ENCODE results near the gene DYDC2. TPM values are rescaled to one million over a fixed set of nuclear protein-coding genes. Genes with fewer than 3 reads are reported as not detected.

Gene DYDC2
- total RNA-seq, 2 experiments from 2014 or later, result not detected

- H3K27ac Mint-ChIP-seq, result no peak overlapping the region
- intact Hi-C loops (cut with DNase I, micrococcal nuclease), result no loop called here
- H3K4me3 ChIP-seq (ENCODE audit: low read length), result no peak overlapping the region
- DNase-seq (no peak), ATAC-seq (ENCODE audit: poor library complexity) (no peak)
- ChIA-PET CTCF (no interaction called here), POLR2A (no interaction called here)
- TF ChIP-seq, protein P1, sequence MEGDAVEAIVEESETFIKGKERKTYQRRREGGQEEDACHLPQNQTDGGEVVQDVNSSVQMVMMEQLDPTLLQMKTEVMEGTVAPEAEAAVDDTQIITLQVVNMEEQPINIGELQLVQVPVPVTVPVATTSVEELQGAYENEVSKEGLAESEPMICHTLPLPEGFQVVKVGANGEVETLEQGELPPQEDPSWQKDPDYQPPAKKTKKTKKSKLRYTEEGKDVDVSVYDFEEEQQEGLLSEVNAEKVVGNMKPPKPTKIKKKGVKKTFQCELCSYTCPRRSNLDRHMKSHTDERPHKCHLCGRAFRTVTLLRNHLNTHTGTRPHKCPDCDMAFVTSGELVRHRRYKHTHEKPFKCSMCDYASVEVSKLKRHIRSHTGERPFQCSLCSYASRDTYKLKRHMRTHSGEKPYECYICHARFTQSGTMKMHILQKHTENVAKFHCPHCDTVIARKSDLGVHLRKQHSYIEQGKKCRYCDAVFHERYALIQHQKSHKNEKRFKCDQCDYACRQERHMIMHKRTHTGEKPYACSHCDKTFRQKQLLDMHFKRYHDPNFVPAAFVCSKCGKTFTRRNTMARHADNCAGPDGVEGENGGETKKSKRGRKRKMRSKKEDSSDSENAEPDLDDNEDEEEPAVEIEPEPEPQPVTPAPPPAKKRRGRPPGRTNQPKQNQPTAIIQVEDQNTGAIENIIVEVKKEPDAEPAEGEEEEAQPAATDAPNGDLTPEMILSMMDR (IDR thresholded peaks at IDR 0.05), result no peak
- H3K9me3 Mint-ChIP-seq, result no peaks in the 10 kb centered on the region
- no peak overlapping the region for H3K27ac ChIP-seq (ENCODE audit: low read depth in 1 of 2, low read length in 2 of 2)
- no peaks in the 10 kb centered on the region for H3K4me1 Mint-ChIP-seq (ENCODE audit: low read depth)
- H3K27me3 ChIP-seq (ENCODE audit: control insufficient read depth in 1 of 2, insufficient read depth in 2 of 2, low read length in 2 of 2), result peaks cover 0 to 2% of the 10 kb centered on the region in 2 experiments
- H3K27me3 Mint-ChIP-seq, result no peaks in the 10 kb centered on the region
- no peaks in the 10 kb centered on the region for H3K36me3 ChIP-seq (ENCODE audit: insufficient read depth, low read length)
- H3K4me1 ChIP-seq (ENCODE audit: insufficient read depth, low read length), result no peaks in the 10 kb centered on the region
- H3K36me3 Mint-ChIP-seq (ENCODE audit: low read depth), result no peaks in the 10 kb centered on the region
- H3K4me3 Mint-ChIP-seq, result no peak overlapping the region
- peaks cover 0 to 8% of the 10 kb centered on the region in 2 experiments for H3K9me3 ChIP-seq (ENCODE audit: control insufficient read depth in 1 of 2, insufficient read depth in 1 of 2, low read length in 2 of 2)
Observed at GRCh38 chr10:80318742-80319141, 37.8 kb upstream of the DYDC2 start.

DNA sequence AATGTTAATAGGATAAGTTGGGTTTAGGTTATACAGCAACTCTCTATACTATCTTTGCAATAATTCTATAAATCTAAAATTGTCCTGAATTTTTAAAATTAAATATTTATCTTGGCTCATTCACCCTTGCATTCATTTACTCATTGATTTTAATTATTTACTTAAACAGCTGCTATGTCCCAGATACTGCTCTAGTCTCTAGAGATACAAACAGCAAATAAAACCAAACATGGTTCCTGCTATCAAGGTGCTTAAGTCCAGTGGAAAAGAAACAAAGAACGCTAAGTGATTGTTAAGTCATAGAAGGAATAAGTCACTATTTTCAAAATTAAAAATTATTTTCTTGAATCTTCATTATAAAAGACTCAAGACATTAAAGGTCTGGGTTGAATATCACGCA lies 37.3 kb upstream of the DYDC2 start:
- intact Hi-C loops (cut with DNase I, micrococcal nuclease), result no loop called here
- no peaks in the 10 kb centered on the region for H3K27me3 Mint-ChIP-seq
- Histone ChIP-seq H3K9me3 (ENCODE audit: control insufficient read depth in 1 of 2, insufficient read depth in 1 of 2, low read length in 2 of 2) (peaks cover 0 to 8% of the 10 kb centered on the region in 2 experiments), H3K27me3 (ENCODE audit: control insufficient read depth in 1 of 2, insufficient read depth in 2 of 2, low read length in 2 of 2) (peaks cover 0 to 2% of the 10 kb centered on the region in 2 experiments), H3K27ac (ENCODE audit: low read depth in 1 of 2, low read length in 2 of 2) (no peak overlapping the region), H3K4me1 (ENCODE audit: insufficient read depth, low read length) (no peaks in the 10 kb centered on the region), H3K36me3 (ENCODE audit: insufficient read depth, low read length) (no peaks in the 10 kb centered on the region), H3K4me3 (ENCODE audit: low read length) (no peak overlapping the region)
- POLR2A ChIA-PET, result no interaction called here
- no peak overlapping the region for H3K4me3 Mint-ChIP-seq
- ATAC-seq (ENCODE audit: poor library complexity), result no peak
- H3K9me3 Mint-ChIP-seq, result no peaks in the 10 kb centered on the region
- H3K36me3 Mint-ChIP-seq (ENCODE audit: low read depth), result no peaks in the 10 kb centered on the region
- H3K27ac Mint-ChIP-seq, result no peak overlapping the region
- CTCF ChIA-PET, result no interaction called here
- H3K4me1 Mint-ChIP-seq (ENCODE audit: low read depth), result no peaks in the 10 kb centered on the region
- no peak for DNase-seq
- TF ChIP-seq, protein P1 (IDR thresholded peaks at IDR 0.05), result no peak

- Mint-ChIP-seq H3K27ac (no peak overlapping the region), H3K27me3 (no peaks in the 10 kb centered on the region), H3K9me3 (no peaks in the 10 kb centered on the region), H3K36me3 (ENCODE audit: low read depth) (no peaks in the 10 kb centered on the region), H3K4me1 (ENCODE audit: low read depth) (no peaks in the 10 kb centered on the region), H3K4me3 (no peak overlapping the region)
- CTCF ChIA-PET, result no interaction called here
- Histone ChIP-seq H3K4me3 (ENCODE audit: low read length) (no peak overlapping the region), H3K36me3 (ENCODE audit: insufficient read depth, low read length) (no peaks in the 10 kb centered on the region), H3K9me3 (ENCODE audit: control insufficient read depth in 1 of 2, insufficient read depth in 1 of 2, low read length in 2 of 2) (peaks cover 0 to 8% of the 10 kb centered on the region in 2 experiments), H3K27me3 (ENCODE audit: control insufficient read depth in 1 of 2, insufficient read depth in 2 of 2, low read length in 2 of 2) (peaks cover 0 to 2% of the 10 kb centered on the region in 2 experiments), H3K4me1 (ENCODE audit: insufficient read depth, low read length) (no peaks in the 10 kb centered on the region), H3K27ac (ENCODE audit: low read depth in 1 of 2, low read length in 2 of 2) (no peak overlapping the region)
- DNase-seq, result no peak
- POLR2A ChIA-PET, result no interaction called here
- TF ChIP-seq, protein P1 (IDR thresholded peaks at IDR 0.05), result no peak
- ATAC-seq (ENCODE audit: poor library complexity), result no peak
- intact Hi-C loops (cut with DNase I, micrococcal nuclease), result no loop called here
Observed at GRCh38 chr10:80319725-80320290, 36.8 kb upstream of the DYDC2 start.

All from CD4-positive, alpha-beta T cell (primary cell).